IPS DF 6.9 (cell line): ENCODE measurements around the gene TLNRD1.
"Not testable (repeated sequence)": the region's sequence is repeated elsewhere in the genome, so short reads cannot be mapped to it uniquely, and the experiment has no call there.

Experiments used
- DNase-seq: peaks from one replicate; pipeline ENCODE4 v3.0.0-alpha.2; 2013; ENCODE audit warnings: low read depth, low spot score
- H3K27ac ChIP-seq: one replicate; pipeline ENCODE4 v1.5.1; 2013; ENCODE audit warnings: low read length, control low read depth
- H3K27me3 ChIP-seq: 2 replicates; pipeline ENCODE4 v1.6.1; 2013; ENCODE audit warnings: mild to moderate bottlenecking, low read length; ENCODE audit not compliant: control insufficient read depth, insufficient read depth
- H3K36me3 ChIP-seq: 2 replicates; pipeline ENCODE4 v1.6.1; 2013; ENCODE audit warnings: low read length; ENCODE audit not compliant: control insufficient read depth, insufficient read depth
- H3K4me1 ChIP-seq: 2 replicates; pipeline ENCODE4 v1.6.1; 2013; ENCODE audit warnings: low read length; ENCODE audit not compliant: control insufficient read depth, insufficient read depth
- H3K4me3 ChIP-seq: 2 replicates; pipeline ENCODE4 v1.5.1; 2013; ENCODE audit warnings: mild to moderate bottlenecking, low read length
- H3K9me3 ChIP-seq: 2 replicates; pipeline ENCODE4 v1.6.1; 2013; ENCODE audit warnings: low read length, inconsistent platforms; ENCODE audit not compliant: control insufficient read depth, insufficient read depth
- WGBS: extraction: QIAGEN DNeasy Blood & Tissue Kit; methylation state at CpG from one replicate; pipeline ENCODE4 v1.1.7; 2013; ENCODE audit warnings: mixed read lengths, missing lambda C conversion rate; ENCODE audit not compliant: insufficient read length, insufficient coverage; 5-methylcytosine and 5-hydroxymethylcytosine counted together

The TLNRD1 gene

DNA sequence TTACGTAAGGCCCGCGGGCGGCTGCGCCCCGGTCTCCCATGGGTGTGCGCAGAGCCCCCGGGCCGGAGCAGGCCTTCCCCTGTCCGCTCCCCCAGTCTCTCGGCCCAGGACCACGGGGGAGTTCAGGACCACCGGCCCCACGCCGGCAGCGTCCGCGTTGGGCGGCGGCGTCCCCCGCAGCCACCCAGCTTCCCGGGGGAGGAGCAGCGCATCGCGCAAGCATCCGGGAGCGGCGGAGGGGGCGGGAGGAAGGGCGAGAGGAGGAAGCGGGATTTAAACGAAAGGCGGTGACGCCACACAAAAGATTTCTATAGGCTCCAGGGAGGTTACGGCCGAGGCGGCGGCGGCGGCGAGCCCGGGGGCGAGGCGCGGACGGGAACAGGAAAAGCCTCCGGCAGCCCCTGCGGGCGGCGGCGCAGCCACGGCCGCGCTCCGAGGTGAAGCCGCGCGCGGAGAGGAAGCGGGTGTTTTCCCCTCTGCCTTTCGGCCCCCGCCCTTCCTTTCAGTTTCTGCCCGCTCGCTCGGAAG lies at the start of gene TLNRD1:
TLNRD1 (plus strand) TSS at position 300 of the 528 bp plus-strand sequence. CDS start 1,349 bp downstream, outside the sequence.
- H3K27me3 ChIP-seq: no peaks in the 10 kb centered on the region; the same call in none of the 2 replicates
- no peak for DNase-seq
- no CpG with 5 or more reads among the region's 66 CpGs for WGBS
- H3K4me3 ChIP-seq: peak within 1 kb of the TSS; percentile 98
- H3K4me1 ChIP-seq: peaks cover 6% of the 10 kb centered on the region
- H3K27ac ChIP-seq: no peak within 1 kb of the TSS
- H3K36me3 ChIP-seq: no peaks in the 10 kb centered on the region
- H3K9me3 ChIP-seq: no peaks in the 10 kb centered on the region

DNA sequence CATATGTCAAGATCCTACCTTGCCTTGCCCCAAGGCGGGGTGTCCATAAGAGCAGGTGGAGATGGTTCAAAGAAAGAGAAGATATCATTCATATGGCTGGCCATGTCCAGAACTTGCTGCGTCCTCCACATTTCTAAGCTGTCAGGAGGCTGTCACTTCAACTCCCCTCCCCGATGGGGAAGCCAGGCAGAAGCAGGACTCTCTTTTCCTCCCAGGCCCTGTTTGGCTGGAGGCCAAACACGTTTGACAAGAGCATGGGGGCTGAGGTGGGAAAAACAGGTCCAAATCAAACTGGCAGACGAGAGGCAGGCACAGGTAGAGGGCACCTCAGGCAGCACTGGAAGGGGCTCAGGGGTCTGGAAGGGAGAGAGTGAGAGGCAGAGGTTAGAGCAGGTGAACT lies 48.8 kb upstream of the TLNRD1 start:
- Histone ChIP-seq H3K9me3 (no peaks in the 10 kb centered on the region), H3K36me3 (peaks cover 3% of the 10 kb centered on the region; the same call in 1 of the 2 replicates), H3K27ac (no peak overlapping the region), H3K27me3 (no peaks in the 10 kb centered on the region), H3K4me3 (no peak overlapping the region), H3K4me1 (peaks cover 8% of the 10 kb centered on the region; the same call in 1 of the 2 replicates)
- no CpG with 5 or more reads among the region's 5 CpGs for WGBS
- DNase-seq: no peak

DNA sequence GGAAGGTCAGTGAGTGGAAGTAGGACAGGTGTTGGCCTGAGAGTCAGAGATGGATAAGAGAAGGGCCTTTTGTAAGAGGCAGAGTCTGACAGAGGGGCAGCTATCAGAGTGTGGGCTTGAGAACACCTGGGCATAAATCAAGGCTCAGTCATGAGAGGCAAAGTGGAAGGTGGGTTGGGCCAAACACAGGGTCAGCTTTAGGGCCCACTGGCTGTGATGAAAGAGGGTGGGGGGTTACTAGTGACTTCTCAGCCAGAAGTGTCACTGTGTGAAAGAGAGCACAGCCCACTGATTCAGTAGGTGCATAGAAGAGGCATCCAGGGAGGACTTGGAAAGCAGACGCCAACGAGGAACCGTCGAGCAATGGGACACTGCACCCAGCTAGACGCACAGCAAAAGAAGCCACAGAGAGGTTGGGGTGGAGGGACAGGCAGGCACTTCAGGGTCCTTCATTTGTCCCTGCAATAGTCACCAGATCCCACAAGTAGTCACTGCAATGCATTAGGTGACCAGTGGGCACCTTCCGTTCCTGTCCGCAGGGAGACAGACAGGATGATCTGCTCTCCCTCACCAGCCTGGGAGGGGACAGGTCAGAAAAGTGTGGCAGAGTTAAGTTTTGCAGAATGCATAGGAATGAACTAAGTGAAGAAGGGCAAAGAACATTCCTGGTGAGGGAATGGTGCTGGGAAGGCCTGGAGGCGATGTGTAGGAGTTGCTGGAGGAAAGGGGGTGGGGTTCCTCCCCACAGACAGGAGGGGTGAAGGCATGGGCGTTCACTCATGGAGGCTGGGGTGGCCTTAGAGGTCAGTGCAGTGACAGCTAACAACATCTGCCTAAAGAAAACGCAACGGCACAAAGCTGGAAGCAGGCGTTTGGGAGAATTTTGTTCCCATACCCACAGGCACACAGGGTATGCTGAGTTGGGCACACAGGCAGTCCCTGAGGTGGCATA lies 47.4 kb upstream of the TLNRD1 start:
- no peak overlapping the region for H3K4me3 ChIP-seq
- DNase-seq: no peak
- H3K36me3 ChIP-seq: peaks cover 3% of the 10 kb centered on the region; the same call in 1 of the 2 replicates
- H3K9me3 ChIP-seq: no peaks in the 10 kb centered on the region
- H3K27me3 ChIP-seq: no peaks in the 10 kb centered on the region
- no CpG with 5 or more reads among the region's 12 CpGs for WGBS
- H3K27ac ChIP-seq: no peak overlapping the region
- peaks cover 8% of the 10 kb centered on the region; the same call in 1 of the 2 replicates for H3K4me1 ChIP-seq

DNA sequence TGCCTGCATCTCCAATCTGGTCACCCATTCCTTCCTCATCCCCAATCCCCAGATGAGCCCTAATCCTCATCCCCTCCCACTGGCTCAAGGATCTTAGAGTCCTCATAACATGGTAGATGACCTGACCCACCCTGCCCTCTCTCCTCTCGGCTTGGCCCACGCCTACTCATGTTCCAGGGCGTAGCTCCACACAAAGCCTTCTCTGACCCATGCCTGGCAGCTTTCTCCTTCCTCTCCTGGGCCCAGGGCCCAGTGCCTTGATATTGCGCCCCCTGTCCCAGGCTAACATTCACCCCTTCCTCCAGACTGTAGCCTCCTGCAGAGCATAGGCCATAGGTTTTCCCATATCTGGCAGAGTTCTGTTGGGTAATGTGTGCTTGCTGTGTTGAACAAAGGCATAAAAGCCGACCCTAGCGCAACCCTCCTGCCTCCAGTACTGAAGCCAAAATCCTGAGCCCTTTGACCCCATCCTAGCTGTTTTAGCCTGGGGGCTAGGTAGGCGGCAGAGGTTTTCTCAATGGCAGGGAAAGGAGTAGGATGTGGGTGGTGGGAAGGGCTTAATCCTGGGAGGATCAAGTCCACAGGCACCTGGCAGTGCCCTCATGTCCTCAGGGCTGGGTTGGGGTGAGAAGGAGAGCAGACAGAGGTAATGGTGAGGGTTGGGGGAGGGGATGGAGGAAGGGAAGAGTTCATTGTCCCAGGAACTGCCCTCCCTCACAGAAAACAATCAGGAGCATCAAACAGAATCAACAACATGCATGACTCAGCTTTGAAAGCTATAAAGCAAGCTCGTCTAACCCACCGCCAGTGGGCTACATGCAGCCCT lies 46.6 kb upstream of the TLNRD1 start:
- H3K4me1 ChIP-seq: peaks cover 8% of the 10 kb centered on the region; the same call in 1 of the 2 replicates
- no peaks in the 10 kb centered on the region for H3K27me3 ChIP-seq
- peaks cover 3% of the 10 kb centered on the region; the same call in 1 of the 2 replicates for H3K36me3 ChIP-seq
- DNase-seq: peak; percentile 29
- H3K9me3 ChIP-seq: no peaks in the 10 kb centered on the region
- WGBS: no CpG with 5 or more reads among the region's 9 CpGs
- no peak overlapping the region for H3K27ac ChIP-seq
- no peak overlapping the region for H3K4me3 ChIP-seq

DNA sequence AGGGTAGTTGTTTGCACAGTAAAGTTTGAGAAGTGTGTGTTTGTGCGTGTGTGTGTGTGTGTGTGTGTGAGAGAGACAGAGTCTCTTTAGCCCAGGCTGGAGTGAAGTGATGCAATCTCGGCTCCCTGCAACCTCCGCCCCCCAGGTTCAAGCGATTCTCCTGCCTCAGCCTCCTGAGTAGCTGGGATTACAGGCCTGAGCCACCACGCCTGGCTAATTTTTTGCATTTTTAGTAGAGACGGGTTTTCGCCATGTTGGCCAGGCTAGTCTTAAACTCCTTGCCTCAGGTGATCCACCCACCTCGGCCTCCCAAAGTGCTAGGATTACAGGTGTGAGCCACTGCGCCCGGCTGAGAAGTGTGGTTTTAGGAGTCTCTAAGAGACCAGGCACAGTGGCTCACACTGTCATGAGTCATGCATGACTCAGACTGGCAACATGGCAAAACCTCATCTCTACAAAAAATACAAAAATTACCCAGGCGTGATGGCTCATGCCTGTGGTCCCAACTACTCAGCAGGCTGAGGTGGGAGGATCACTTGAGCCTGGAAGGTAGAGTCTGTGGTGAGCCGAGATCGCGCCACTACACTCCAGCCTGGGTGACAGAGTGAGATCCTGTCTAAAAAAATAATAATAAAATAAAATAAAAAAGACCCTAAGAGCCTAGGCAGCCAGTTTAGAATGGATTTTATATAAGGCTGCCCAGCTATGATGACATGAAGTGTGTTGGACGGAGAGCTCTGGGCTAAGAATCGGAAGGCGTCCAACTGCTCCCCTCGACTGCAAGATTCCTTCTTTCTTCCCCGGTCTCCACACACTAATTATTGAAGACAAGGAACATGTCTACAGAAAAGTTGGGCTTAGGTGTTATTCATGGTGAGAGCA lies 44.9 kb upstream of the TLNRD1 start:
- not testable (repeated sequence) for H3K27me3 ChIP-seq, H3K36me3 ChIP-seq, H3K4me3 ChIP-seq, H3K9me3 ChIP-seq, DNase-seq, H3K4me1 ChIP-seq, H3K27ac ChIP-seq
- no CpG with 5 or more reads among the region's 19 CpGs for WGBS

DNA sequence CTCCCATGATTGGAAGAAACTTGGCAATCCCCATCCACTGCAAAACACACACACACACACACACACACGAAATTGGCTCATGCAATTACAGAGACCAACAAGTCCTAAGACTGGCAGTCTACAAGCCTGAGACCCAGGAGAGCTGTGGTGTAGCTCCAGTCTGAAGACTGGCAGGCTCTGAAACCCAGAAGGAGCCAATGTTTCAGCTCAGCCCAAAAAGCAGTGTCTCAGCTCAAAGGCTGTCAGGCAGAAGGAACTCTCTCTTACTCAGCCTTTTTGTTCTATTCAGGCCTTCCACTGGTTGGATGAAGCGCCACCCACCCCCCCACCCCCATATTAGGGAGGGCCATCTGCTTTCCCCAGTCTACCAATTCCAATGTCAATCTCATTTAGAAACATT lies 43.2 kb upstream of the TLNRD1 start:
- WGBS: no CpG with 5 or more reads among the region's 2 CpGs
- Histone ChIP-seq H3K27ac (no peak overlapping the region), H3K4me1 (peaks cover 8% of the 10 kb centered on the region; the same call in 1 of the 2 replicates)

DNA sequence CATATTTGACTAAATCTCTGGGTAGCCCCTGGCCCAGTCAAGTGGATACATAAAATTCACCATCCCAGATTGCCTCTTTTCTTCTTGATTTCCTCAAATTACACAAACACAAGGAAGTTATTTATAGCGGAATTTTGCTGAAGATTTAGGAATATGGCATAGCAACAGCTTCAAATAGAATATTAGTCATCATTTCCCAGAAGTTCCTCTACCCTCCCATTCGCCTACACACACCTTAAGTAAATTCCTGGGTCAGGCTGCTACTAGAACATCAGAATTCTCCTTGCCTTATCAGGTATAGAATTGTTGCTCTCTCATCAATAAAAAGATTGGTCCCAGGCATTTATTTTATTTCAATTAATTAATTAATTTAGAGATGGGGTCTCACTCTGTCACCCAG lies 42.7 kb upstream of the TLNRD1 start:
- no peak overlapping the region for H3K4me3 ChIP-seq

More for the DNA sequence above, 43.2 kb upstream of the TLNRD1 start:
- Histone ChIP-seq H3K36me3 (no peaks in the 10 kb centered on the region), H3K27me3 (no peaks in the 10 kb centered on the region), H3K9me3 (no peaks in the 10 kb centered on the region), H3K4me3 (no peak overlapping the region)
- no peak for DNase-seq

DNA sequence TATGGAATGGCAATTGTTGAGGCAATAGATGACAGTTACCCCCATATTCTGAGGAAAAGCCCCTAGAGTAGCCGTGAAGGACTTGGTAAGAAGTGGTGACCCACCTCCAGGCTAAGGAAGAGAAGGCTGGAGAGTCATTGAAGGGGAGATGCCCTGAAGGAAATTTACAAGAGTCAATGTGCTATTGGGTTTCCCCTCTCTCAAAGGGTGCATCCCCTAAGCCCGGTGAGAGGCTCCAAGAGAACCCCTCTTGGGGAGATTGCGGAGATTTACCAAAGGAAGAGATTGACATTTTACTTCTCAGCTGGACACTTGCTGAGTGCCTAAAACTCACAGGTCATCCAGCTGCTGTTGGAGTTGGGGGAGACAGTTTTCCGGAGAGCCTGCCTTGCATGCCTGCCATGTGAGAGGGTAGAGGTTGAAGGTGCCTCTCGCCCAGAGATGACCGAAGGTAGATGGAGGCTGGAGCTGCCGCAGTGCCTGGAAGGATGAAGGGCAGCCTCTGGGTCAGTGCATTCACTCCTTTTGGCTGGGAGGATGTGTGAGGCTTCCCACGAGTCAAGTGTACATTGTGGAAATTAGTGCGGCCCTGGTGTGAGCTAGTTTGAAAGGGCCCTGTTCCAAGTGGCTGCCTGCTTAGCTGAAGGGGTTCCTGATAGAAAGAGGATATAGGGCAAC lies 41.8 kb upstream of the TLNRD1 start:
- WGBS: no CpG with 5 or more reads among the region's 9 CpGs
- H3K27me3 ChIP-seq: no peaks in the 10 kb centered on the region
- DNase-seq: no peak
- no peak overlapping the region for H3K4me3 ChIP-seq
- H3K36me3 ChIP-seq: no peaks in the 10 kb centered on the region
- H3K9me3 ChIP-seq: no peaks in the 10 kb centered on the region
- H3K27ac ChIP-seq: no peak overlapping the region
- H3K4me1 ChIP-seq: peaks cover 7% of the 10 kb centered on the region; the same call in 1 of the 2 replicates

More for the DNA sequence above, 42.7 kb upstream of the TLNRD1 start:
- Histone ChIP-seq H3K4me1 (peaks cover 8% of the 10 kb centered on the region; the same call in 1 of the 2 replicates), H3K36me3 (no peaks in the 10 kb centered on the region), H3K9me3 (no peaks in the 10 kb centered on the region), H3K27me3 (no peaks in the 10 kb centered on the region), H3K27ac (no peak overlapping the region)
- no peak for DNase-seq
- WGBS: no CpG with 5 or more reads among the region's 2 CpGs

DNA sequence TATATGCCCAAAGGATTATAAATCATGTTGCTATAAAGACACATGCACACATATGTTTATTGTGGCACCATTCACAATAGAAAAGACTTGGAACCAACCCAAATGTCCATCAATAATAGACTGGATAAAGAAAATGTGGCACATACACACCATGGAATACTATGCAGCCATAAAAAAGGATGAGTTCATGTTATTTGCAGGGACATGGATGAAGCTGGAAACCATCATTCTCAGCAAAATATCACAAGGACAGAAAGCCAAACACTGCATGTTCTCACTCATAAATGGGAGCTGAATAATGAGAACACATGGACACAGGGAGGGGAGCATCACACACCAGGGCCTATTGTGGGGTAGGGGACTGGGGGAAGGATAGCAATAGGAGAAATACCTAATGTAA lies 35.3 kb upstream of the TLNRD1 start:
- H3K27ac ChIP-seq, DNase-seq: not testable (repeated sequence)

More for the DNA sequence above, 35.3 kb upstream of the TLNRD1 start:
- H3K4me3 ChIP-seq, H3K27me3 ChIP-seq, H3K9me3 ChIP-seq, H3K36me3 ChIP-seq: not testable (repeated sequence)
- peaks cover 15% of the 10 kb centered on the region for H3K4me1 ChIP-seq
